Activated T-cell treated with anti-CD3 and anti-CD28 coated beads, Interleukin-2, amount 50 U/mL, for 4 hours (primary cell): ENCODE measurements around the gene GINS3. TPM values are rescaled to one million over a fixed set of nuclear protein-coding genes. Genes with fewer than 3 reads are reported as not detected.
"Not testable (repeated sequence)": the region's sequence is repeated elsewhere in the genome, so short reads cannot be mapped to it uniquely, and the experiment has no call there.

Experiments
- ATAC-seq, 2 donors: fragments of 200-7000 bp; cut with Tn5 transposase; one replicate each; pipeline ENCODE4 v1.10.0; 2021
- DNase-seq: peaks from one replicate; pipeline ENCODE4 v3.0.0-alpha.2; 2020
- H3K27me3 Mint-ChIP-seq: one replicate; pipeline ENCODE4 v1.8.0; 2021; ENCODE audit warnings: low read depth, mixed read lengths
- H3K36me3 Mint-ChIP-seq: one replicate; pipeline ENCODE4 v1.8.0; 2022; ENCODE audit warnings: mixed read lengths; ENCODE audit not compliant: insufficient read depth
- H3K4me1 Mint-ChIP-seq: one replicate; pipeline ENCODE4 v1.8.0; 2021; ENCODE audit warnings: low read depth, mixed read lengths
- H3K4me3 Mint-ChIP-seq: one replicate; pipeline ENCODE4 v1.8.0; 2021; ENCODE audit warnings: mild to moderate bottlenecking, moderate library complexity, mixed read lengths
- H3K9me3 Mint-ChIP-seq: one replicate; pipeline ENCODE4 v1.8.0; 2021; ENCODE audit warnings: mixed read lengths
- total RNA-seq, 3 donors: library from RNA; stranded (reverse); gene quantifications; one replicate each; pipeline ENCODE4 v1.2.1, GENCODE V29; 2021

GINS3 gene
- total RNA-seq, 3 donors from 2014 or later = 20.7 to 23.2 (median 22.1) TPM

DNA sequence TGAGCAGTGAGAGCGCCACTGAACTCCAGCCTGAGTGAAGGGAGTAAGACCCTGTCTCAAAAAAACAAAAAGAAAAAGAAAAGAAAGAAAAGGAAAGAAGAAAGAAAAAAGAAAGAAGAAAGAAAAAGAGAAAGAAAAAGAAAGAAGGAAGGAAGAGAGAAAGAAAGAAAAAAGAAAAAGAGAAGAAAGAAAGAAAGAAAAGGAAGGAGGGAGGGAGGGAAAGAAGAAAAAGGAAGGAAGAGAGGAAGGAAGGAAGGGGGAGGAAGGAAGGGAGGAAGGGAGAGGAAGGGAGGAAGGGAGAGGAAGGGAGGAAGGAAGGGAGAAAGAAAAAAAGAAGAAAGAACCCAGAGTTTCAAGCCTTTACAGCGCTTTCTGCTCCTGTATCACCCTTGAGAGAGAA, 19.1 kb downstream of the GINS3 start:
- DNase-seq = no peak
- Mint-ChIP-seq H3K4me3 (no peak overlapping the region), H3K27me3 (no peaks in the 10 kb centered on the region), H3K36me3 (no peaks in the 10 kb centered on the region), H3K9me3 (no peaks in the 10 kb centered on the region), H3K4me1 (no peaks in the 10 kb centered on the region)
- ATAC-seq = no peak

DNA sequence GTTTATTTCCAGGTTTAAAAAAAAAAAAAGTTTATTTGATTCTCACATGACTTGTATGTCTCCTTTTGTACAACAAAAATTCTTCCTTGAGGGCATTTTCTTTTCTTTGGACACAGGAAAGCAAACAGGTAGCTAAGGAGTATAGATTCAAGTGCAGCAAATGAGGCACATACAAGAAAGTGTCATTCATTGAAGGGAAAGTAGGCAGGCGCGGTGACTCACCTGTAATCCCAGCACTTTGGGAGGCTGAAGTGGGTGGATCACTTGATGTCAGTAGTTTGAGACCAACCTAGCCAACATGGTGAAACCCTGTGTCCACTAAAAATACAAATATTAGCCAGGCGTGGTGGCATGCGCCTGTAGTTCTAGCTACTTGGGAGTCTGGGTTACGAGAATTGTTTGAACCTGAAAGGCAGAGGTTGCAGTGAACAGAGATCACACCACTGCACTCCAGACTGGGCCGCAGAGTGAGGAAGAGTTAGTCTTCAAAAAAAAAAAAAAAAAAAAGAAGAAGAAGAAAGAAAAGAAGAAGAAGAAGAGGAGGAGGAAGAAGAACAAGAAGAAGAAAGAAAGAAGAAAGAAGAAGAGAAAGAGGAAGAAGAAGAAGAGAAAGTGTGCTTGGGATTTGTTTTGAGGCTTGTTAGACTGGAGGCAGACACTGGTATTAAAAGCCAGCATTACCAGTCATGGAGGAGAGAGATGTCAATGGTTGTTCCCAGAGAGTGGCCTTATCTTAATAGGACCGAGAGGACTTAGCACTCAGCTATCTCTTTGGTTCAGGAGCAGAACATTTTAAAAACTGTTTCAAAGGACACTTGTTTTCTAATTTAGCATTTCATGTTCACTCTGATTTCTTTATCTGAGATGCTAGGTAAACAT, 19.7 kb downstream of the GINS3 start:
- ATAC-seq (no peak), DNase-seq (no peak)
- H3K36me3 Mint-ChIP-seq = no peaks in the 10 kb centered on the region
- H3K9me3 Mint-ChIP-seq = no peaks in the 10 kb centered on the region
- no peaks in the 10 kb centered on the region for H3K4me1 Mint-ChIP-seq
- no peaks in the 10 kb centered on the region for H3K27me3 Mint-ChIP-seq
- no peak overlapping the region for H3K4me3 Mint-ChIP-seq

DNA sequence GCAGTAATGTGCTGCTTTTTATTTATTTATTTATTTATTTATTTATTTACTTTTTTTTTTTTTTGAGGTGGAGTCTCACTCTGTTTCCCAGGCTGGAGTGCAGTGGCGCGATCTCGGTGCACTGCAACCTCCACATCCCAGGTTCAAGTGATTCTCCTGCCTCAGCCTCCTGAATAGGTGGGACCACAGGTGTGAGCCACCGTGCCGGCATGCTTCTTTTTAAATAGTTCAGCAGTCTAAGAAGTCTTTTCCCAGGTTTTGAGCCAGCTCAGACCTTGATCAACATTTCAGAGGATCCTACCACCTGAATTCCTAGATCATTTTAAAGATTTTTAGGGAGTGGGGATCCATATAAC, 20.3 kb downstream of the GINS3 start:
- not testable (repeated sequence) for DNase-seq, ATAC-seq, H3K36me3 Mint-ChIP-seq, H3K4me3 Mint-ChIP-seq, H3K4me1 Mint-ChIP-seq, H3K9me3 Mint-ChIP-seq, H3K27me3 Mint-ChIP-seq

DNA sequence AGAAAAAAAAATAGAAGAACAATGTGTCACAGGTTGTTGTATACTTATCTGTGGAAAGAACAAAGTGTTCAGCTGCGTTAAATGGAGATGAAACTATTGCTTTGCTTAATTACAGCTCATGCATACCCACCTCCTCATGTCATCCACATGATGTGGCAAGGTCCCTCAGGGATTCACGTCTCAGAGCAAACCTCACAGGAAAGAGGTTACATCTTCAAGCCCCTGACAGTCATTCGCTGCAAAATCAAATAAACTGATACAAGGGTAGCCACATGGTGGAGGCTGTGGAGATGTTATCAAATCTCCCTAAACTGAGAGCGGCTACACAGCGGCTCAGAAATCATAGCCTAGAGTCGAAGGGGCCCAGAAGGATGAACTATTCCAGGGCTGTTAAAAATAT, 21.1 kb downstream of the GINS3 start:
- Mint-ChIP-seq H3K9me3 (no peaks in the 10 kb centered on the region), H3K4me1 (no peaks in the 10 kb centered on the region), H3K36me3 (no peaks in the 10 kb centered on the region), H3K27me3 (no peaks in the 10 kb centered on the region), H3K4me3 (no peak overlapping the region)
- ATAC-seq (no peak), DNase-seq (no peak)

DNA sequence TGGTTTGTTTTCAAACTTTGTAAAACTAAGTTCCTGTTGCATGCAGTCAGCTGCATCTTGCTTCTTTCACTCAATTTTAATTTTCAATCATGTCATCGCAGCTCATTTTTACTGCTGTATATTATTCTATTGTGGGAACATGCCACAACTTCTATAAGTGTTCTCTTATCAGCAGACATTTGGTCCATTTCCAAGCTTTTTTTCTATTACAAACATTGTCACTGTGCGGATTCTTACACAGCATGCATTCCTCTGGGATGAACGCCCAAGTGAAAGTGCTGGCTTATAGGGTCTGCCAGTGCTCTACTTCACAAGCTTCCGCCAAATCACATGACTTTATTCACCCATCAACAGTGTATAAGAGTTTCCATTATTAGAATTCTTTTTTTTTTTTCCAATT, 22.7 kb downstream of the GINS3 start:
- H3K4me1 Mint-ChIP-seq = no peaks in the 10 kb centered on the region
- no peaks in the 10 kb centered on the region for H3K36me3 Mint-ChIP-seq
- no peaks in the 10 kb centered on the region for H3K27me3 Mint-ChIP-seq
- ATAC-seq = no peak
- DNase-seq = no peak
- no peak overlapping the region for H3K4me3 Mint-ChIP-seq
- no peaks in the 10 kb centered on the region for H3K9me3 Mint-ChIP-seq

DNA sequence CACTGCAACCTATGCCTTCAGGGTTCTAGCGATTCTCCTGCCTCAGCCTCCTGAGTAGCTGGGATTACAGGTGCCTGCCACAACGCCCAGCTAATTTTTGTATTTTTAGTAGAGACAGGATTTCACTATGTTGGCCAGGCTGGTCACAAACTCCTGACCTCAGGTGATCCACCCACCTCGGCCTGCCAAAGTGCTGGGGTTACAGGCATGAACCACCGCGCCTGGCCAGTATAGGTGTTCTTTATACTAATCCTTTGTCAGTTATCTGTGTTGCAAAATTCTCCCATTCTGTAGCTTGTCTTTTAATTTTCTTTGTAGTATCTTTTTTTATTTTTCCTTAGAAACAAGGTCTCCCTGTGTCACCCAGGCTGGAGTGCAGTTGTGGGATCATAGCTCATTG, 23.7 kb downstream of the GINS3 start:
- not testable (repeated sequence) for H3K27me3 Mint-ChIP-seq, H3K4me3 Mint-ChIP-seq, ATAC-seq, DNase-seq, H3K4me1 Mint-ChIP-seq, H3K36me3 Mint-ChIP-seq, H3K9me3 Mint-ChIP-seq

DNA sequence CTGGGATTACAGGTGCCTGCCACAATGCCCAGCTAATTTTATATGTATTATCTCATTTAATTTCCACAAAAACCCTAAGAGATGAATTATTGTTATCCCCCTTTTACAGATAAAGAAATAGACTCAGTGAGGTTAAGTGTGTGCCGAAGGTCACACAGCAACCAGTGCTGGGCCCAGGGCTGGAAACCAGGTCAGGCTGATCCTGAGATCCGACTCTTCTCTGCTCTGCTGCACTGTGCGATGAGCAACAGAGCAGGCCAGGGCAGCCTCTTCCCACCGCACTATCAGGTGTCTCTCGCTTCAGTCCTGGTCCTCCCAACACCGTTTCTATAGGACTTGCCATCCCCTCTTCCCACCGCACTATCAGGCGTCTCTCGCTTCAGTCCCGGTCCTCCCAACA, 24.8 kb downstream of the GINS3 start:
- no peak for DNase-seq
- Mint-ChIP-seq H3K27me3 (peaks cover 5% of the 10 kb centered on the region), H3K4me3 (no peak overlapping the region), H3K4me1 (no peaks in the 10 kb centered on the region), H3K36me3 (no peaks in the 10 kb centered on the region), H3K9me3 (no peaks in the 10 kb centered on the region)
- no peak for ATAC-seq

DNA sequence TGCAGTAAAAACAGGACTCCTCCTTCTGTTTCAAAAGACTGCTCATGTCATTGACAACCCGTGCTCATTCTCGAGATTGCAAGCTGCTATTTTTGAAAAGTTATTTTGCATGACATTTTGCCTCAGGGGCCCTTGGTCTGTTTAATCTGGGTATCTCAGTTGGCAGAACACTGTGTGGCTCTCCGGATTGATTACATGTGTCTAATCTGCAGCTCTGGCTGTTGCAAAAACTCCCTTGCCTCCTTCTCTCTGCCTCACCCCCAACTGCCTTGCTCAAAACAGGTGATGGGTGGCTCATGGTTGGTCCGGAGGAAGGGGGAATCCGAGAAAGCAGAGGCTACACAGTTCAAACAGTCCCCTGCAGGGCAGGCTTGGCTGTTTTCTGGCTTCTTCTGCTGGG, 25.3 kb downstream of the GINS3 start:
- no peaks in the 10 kb centered on the region for H3K36me3 Mint-ChIP-seq
- no peaks in the 10 kb centered on the region for H3K9me3 Mint-ChIP-seq
- no peaks in the 10 kb centered on the region for H3K4me1 Mint-ChIP-seq
- no peak for ATAC-seq
- DNase-seq = no peak
- H3K27me3 Mint-ChIP-seq = peaks cover 7% of the 10 kb centered on the region
- no peak overlapping the region for H3K4me3 Mint-ChIP-seq

DNA sequence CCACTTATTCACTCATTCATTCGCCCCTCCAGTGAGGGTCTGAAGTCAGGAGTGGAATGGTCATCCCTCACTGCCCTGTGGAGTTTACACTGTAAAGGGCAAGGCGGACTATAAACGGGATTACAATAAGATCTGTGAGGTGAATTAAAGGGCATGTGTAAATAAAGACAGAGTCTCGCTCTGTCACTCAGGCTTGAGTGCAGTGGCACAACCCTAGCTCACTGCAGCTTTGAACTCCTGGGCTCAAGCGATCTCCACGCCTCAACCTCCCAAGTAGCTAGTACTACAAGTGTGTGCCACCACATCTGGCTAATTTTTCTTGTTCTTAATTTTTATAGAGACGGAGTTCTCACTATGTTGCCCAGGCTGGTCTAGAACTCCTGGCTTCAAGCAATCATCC, 25.8 kb downstream of the GINS3 start:
- no peaks in the 10 kb centered on the region for H3K4me1 Mint-ChIP-seq
- H3K4me3 Mint-ChIP-seq = no peak overlapping the region
- no peaks in the 10 kb centered on the region for H3K36me3 Mint-ChIP-seq
- H3K27me3 Mint-ChIP-seq = peaks cover 7% of the 10 kb centered on the region
- no peak for DNase-seq
- H3K9me3 Mint-ChIP-seq = no peaks in the 10 kb centered on the region
- no peak for ATAC-seq

DNA sequence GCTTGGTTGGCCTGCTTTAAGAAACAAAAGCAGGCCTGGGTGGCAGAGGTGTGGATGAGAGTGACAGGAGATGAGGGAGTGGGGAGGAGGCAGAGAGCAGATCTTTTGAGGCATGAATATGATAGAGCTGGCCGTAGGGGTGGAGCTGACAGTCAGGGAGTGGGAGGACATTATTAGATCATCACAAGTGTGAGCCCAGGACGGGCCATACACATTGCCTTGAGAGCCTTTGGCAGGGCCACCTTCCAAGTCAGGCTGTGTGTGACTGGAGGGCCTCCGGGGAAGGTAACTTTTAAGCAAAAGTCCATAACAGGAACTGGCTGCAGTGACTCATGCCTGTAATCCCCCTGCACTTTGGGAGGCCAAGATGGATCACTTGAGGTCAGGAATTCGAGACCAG, 26.3 kb downstream of the GINS3 start:
- peaks cover 7% of the 10 kb centered on the region for H3K27me3 Mint-ChIP-seq
- DNase-seq (no peak), ATAC-seq (no peak)
- no peaks in the 10 kb centered on the region for H3K4me1 Mint-ChIP-seq
- no peaks in the 10 kb centered on the region for H3K36me3 Mint-ChIP-seq
- H3K9me3 Mint-ChIP-seq = no peaks in the 10 kb centered on the region
- H3K4me3 Mint-ChIP-seq = no peak overlapping the region

DNA sequence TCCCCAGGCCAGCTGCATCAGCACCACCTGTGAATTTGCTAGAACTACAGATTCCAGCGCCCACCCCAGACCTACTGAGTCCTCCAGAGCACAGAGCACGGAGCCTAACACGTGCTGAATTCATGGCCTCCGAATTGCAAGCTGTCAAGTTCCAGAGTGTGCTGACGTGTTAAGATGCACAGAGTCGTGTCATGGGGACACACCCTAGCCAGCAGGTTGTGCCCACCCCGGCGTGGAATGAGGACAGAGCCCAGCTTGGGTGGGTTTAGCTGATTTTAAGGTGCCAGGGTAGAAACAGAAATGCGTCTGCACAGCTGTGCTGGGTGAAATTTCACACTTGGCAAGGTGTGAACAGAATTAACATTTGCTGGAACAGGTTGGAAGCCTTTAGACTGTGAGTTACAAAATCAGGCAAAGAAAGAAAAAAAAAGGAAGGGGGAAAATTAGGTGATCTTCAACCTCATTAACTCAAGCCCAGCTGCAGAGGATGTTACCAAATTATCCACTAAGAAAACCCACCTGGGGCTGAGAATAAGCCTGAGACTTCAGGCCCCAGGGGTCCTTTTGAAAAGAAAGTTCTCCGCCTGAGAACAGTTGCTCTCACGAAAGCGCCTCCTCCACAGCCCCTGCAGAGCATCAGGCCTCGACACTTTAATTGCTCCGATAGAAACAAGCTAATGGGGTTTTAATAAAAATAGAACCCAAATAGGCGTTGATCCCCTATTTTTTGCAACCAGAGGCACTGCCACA, 27.1 kb downstream of the GINS3 start:
- no peak for ATAC-seq
- H3K9me3 Mint-ChIP-seq = no peaks in the 10 kb centered on the region

DNA sequence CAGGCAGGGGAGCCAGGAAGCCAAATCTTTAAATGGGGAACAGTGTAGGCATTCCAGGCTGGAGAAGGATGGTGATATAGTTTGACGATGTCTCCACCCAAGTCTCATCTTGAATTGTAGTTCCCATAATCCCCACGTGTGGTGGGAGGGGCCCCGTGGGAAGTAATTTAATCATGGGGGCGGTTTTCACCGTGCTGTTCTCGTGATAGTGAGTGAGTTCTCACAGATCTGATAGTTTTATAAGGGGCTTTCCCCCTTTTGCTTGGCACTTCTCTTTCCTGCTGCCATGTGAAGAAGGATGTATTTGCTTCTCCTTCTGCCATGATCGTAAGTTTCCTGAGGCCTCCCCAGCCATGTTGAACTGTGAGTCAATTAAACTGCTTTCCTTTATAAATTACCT, 28.8 kb downstream of the GINS3 start:
- Mint-ChIP-seq H3K36me3 (no peaks in the 10 kb centered on the region), H3K4me3 (no peak overlapping the region), H3K4me1 (peaks cover 6% of the 10 kb centered on the region), H3K9me3 (no peaks in the 10 kb centered on the region), H3K27me3 (peaks cover 7% of the 10 kb centered on the region)
- no peak for DNase-seq
- no peak for ATAC-seq

More for the DNA sequence above, 27.1 kb downstream of the GINS3 start:
- Mint-ChIP-seq H3K4me3 (no peak overlapping the region), H3K27me3 (peaks cover 7% of the 10 kb centered on the region), H3K36me3 (no peaks in the 10 kb centered on the region), H3K4me1 (no peaks in the 10 kb centered on the region)
- no peak for DNase-seq

DNA sequence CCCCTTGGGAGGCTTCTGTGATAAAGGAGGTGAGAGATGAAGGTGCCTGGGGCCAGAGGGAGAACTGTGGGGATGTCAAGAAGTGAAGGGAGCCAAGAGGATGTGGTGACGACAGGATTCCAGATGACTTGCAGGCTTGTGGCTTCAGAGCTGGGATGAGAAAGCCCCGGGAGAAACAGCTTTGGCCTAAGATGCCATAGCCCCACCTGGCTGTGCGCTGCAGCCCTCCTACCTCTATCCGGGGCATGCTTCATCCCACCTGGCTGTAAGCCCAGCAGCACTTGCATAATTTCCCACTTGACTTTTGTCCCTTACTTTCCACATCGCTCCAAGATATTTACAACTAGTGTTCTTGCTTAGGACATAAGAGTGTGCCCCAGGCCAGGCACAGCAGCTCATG, 29.3 kb downstream of the GINS3 start:
- Mint-ChIP-seq H3K4me1 (peaks cover 8% of the 10 kb centered on the region), H3K27me3 (peaks cover 7% of the 10 kb centered on the region)

DNA sequence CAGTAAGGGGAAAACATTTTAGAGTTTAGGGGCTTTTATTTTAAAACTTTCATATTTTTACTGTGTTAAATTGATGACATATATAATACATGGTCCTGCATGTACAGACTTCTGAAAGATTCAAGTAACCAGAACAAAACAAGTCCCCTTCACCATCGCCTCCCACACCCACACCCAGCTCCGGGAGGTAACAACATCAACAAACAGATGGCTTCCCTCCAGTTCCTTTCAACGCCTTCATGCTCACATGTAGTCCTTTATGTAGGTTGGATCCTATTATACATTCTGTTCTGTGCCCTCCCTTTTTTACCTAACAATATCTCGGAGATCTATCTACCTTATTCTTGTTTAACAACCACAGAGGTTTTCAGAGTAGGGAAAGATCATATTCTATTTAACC, 30.5 kb downstream of the GINS3 start:
- H3K4me3 Mint-ChIP-seq = no peak overlapping the region
- DNase-seq (no peak), ATAC-seq (no peak)
- H3K36me3 Mint-ChIP-seq = no peaks in the 10 kb centered on the region
- peaks cover 7% of the 10 kb centered on the region for H3K27me3 Mint-ChIP-seq
- no peaks in the 10 kb centered on the region for H3K9me3 Mint-ChIP-seq
- peaks cover 11% of the 10 kb centered on the region for H3K4me1 Mint-ChIP-seq

More for the DNA sequence above, 29.3 kb downstream of the GINS3 start:
- Mint-ChIP-seq H3K4me3 (no peak overlapping the region), H3K36me3 (no peaks in the 10 kb centered on the region), H3K9me3 (no peaks in the 10 kb centered on the region)
- no peak for DNase-seq
- no peak for ATAC-seq

DNA sequence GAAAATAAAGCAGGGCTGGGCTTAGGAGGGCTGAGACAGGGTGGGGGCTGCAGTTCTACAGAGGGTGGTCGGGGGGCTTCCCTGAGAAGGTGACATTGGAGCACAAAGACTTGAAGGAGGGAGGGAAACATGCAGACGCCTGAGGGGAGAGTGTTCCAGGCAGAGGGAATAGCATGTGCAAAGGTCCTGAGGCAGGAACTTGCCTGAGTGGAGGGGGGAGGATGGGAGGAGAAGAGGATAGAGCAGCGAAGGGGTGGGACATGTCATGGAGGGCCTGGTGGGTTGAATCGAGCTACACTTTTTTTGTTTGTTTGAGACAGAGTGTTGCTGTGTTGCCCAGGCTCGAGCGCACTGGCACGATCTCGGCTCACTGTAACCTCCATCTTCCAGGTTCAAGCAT, 33.0 kb downstream of the GINS3 start:
- ATAC-seq = no peak
- H3K27me3 Mint-ChIP-seq = peaks cover 7% of the 10 kb centered on the region
- peaks cover 11% of the 10 kb centered on the region for H3K4me1 Mint-ChIP-seq
- no peak for DNase-seq
- no peaks in the 10 kb centered on the region for H3K9me3 Mint-ChIP-seq
- H3K36me3 Mint-ChIP-seq = no peaks in the 10 kb centered on the region
- no peak overlapping the region for H3K4me3 Mint-ChIP-seq
